NOMO-1 treated with dmso at 0.1 percent for 144 hours (cell line): ENCODE data around the gene MYBPC1.
A peak's percentile ranks its signal among the peaks of the same experiment; 100 is the strongest.
"Not testable (repeated sequence)": the region's sequence is repeated elsewhere in the genome, so short reads cannot be mapped to it uniquely, and the experiment has no call there.

ENCODE experiments used
- DNase-seq: peaks from one replicate; lab custom pipeline; 2025; ENCODE audit not compliant: unreplicated experiment; lab: John Stamatoyannopoulos, UW

Gene MYBPC1

GRCh38 chr12:101653503-101653902 lies 58.7 kb downstream of the MYBPC1 start:
- no peak for DNase-seq

GRCh38 chr12:101654442-101654841 lies 59.7 kb downstream of the MYBPC1 start:
- DNase-seq, result no peak

- no peak for DNase-seq
Measured at GRCh38 chr12:101655393-101655792, 60.6 kb downstream of the MYBPC1 start.

- not testable (repeated sequence) for DNase-seq
Measured at GRCh38 chr12:101660662-101661061, 65.9 kb downstream of the MYBPC1 start.

GRCh38 chr12:101663298-101663697 lies 68.5 kb downstream of the MYBPC1 start:
- DNase-seq, result no peak

- DNase-seq, result no peak
Measured at GRCh38 chr12:101664992-101665391, 70.2 kb downstream of the MYBPC1 start.

- DNase-seq, result no peak
Measured at GRCh38 chr12:101666052-101666728, 71.4 kb downstream of the MYBPC1 start.

GRCh38 chr12:101667591-101667990 lies 72.8 kb downstream of the MYBPC1 start:
- DNase-seq, result no peak

- DNase-seq, result peak; percentile 73
Measured at GRCh38 chr12:101670007-101670671, 75.4 kb downstream of the MYBPC1 start.

- peak; percentile 77 for DNase-seq
Measured at GRCh38 chr12:101671157-101671791, 76.5 kb downstream of the MYBPC1 start.

- no peak for DNase-seq
Measured at GRCh38 chr12:101671833-101672232, 77.1 kb downstream of the MYBPC1 start.

GRCh38 chr12:101675555-101675954 lies 80.8 kb downstream of the MYBPC1 start:
- no peak for DNase-seq

- not testable (repeated sequence) for DNase-seq
Measured at GRCh38 chr12:101676497-101676896, 81.7 kb downstream of the MYBPC1 start.

- no peak for DNase-seq
Measured at GRCh38 chr12:101678081-101678480, 83.3 kb downstream of the MYBPC1 start.

- no peak for DNase-seq
Measured at GRCh38 chr12:101680240-101680639, 85.5 kb downstream of the MYBPC1 start.

- no peak for DNase-seq
Measured at GRCh38 chr12:101680647-101681046, 85.9 kb downstream of the MYBPC1 start.

- not testable (repeated sequence) for DNase-seq
Measured at GRCh38 chr12:101681627-101682026, 86.9 kb downstream of the MYBPC1 start.

GRCh38 chr12:101685092-101685491 lies 90.3 kb downstream of the MYBPC1 start:
- DNase-seq, result no peak

GRCh38 chr12:101686176-101686575 lies 91.4 kb downstream of the MYBPC1 start:
- DNase-seq, result no peak

GRCh38 chr12:101690544-101691098 lies 95.8 kb downstream of the MYBPC1 start:
- no peak for DNase-seq

- DNase-seq, result no peak
Measured at GRCh38 chr12:101691503-101692096, 96.8 kb downstream of the MYBPC1 start.
